Osteoblast (primary cell): Measurements from ENCODE around the gene VTI1A. TPM values are rescaled to one million over a fixed set of nuclear protein-coding genes. Genes with fewer than 3 reads are reported as not detected.

Source experiments
- DNase-seq: peaks from one replicate; pipeline ENCODE4 v3.0.0; 2011; ENCODE audit warnings: low spot score, mixed read lengths; ENCODE audit not compliant: insufficient read length; ENCODE audit errors: missing footprints
- H2AFZ ChIP-seq: 2 replicates; pipeline ENCODE4 v1.6.0; 2011; ENCODE audit warnings: mild to moderate bottlenecking, low read length
- H3K27ac ChIP-seq: 2 replicates; pipeline ENCODE4 v1.5.1; 2011; ENCODE audit warnings: mild to moderate bottlenecking, low read depth, low read length, moderate library complexity
- H3K27me3 ChIP-seq: 2 replicates; pipeline ENCODE4 v1.6.0; 2012; ENCODE audit warnings: mild to moderate bottlenecking, control low read depth, inconsistent platforms, low read length, moderate library complexity; ENCODE audit not compliant: insufficient read depth
- H3K36me3 ChIP-seq: 2 replicates; pipeline ENCODE4 v1.5.1; 2011; ENCODE audit warnings: mild to moderate bottlenecking, low read length, control low read depth, moderate library complexity; ENCODE audit not compliant: insufficient read depth
- H3K4me1 ChIP-seq: 2 replicates; pipeline ENCODE4 v1.5.1; 2011; ENCODE audit warnings: mild to moderate bottlenecking, low read length, control low read depth, moderate library complexity; ENCODE audit not compliant: insufficient read depth
- H3K4me2 ChIP-seq: 2 replicates; pipeline ENCODE4 v1.6.0; 2011; ENCODE audit warnings: mild to moderate bottlenecking, low read length; ENCODE audit not compliant: insufficient read depth
- H3K4me3 ChIP-seq: fragments of 200-600 bp; sonication (generic); 3 replicates; pipeline ENCODE4 v1.5.1; 2012; ENCODE audit warnings: mild to moderate bottlenecking, low read length, inconsistent platforms; ENCODE audit not compliant: insufficient read depth
- H3K79me2 ChIP-seq: 2 replicates; pipeline ENCODE4 v1.6.0; 2012; ENCODE audit warnings: mild to moderate bottlenecking, low read length, control low read depth, inconsistent platforms; ENCODE audit not compliant: insufficient read depth
- H3K9me3 ChIP-seq: 2 replicates; pipeline ENCODE4 v1.5.1; 2011; ENCODE audit warnings: low read depth, low read length, control low read depth
- H4K20me1 ChIP-seq: 2 replicates; pipeline ENCODE4 v1.6.0; 2012; ENCODE audit warnings: mild to moderate bottlenecking, low read length, control low read depth; ENCODE audit not compliant: insufficient read depth
- CTCF ChIP-seq: IDR thresholded peaks from 2 replicates; pipeline ENCODE4 v1.5.1; 2011; ENCODE audit warnings: mild to moderate bottlenecking, low read depth, low read length, moderate library complexity; ENCODE audit errors: extremely low read depth
- total RNA-seq: library from RNA; depleted of rRNA; stranded (reverse); fragments of >200 nt; gene quantifications from 2 replicates; pipeline ENCODE4 v1.2.3, GENCODE V29; 2012

The VTI1A gene
- total RNA-seq, 1 donor, result 34.7 TPM

DNA sequence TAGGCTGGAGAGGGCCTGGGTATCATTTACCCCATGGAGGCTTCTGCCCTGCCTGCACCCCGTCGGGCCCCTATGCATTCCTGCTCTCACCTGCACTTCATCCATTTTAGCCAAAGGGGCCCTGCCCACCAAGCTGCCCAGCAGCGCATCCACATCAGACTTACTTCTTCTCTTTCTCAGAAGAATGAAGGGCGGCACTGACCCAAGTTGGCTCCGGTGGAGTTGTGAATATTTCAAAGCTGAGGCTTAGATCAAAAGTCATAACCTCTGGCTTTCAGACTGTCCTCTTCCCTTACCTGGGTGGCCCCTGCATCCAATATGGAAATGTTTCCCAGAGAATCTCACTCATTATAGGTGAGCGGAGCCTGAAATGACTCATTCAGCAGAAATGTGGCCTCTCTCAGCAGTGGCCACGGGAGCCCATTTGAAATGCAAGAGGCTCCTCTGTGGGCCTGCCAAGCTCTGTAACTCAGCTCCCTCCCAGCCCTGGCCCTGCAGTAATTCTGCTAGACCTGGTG lies 385.4 kb downstream of the VTI1A start:
- Histone ChIP-seq H3K27ac (no peak overlapping the region), H3K9me3 (no peaks in the 10 kb centered on the region), H3K4me3 (no peak overlapping the region), H3K4me2 (no peak overlapping the region), H3K4me1 (no peaks in the 10 kb centered on the region), H3K27me3 (peaks cover 3% of the 10 kb centered on the region), H3K36me3 (no peaks in the 10 kb centered on the region), H4K20me1 (peaks cover 2% of the 10 kb centered on the region), H2AFZ (no peak overlapping the region), H3K79me2 (no peaks in the 10 kb centered on the region)
- no peak for DNase-seq
- no peak for TF ChIP-seq CTCF

DNA sequence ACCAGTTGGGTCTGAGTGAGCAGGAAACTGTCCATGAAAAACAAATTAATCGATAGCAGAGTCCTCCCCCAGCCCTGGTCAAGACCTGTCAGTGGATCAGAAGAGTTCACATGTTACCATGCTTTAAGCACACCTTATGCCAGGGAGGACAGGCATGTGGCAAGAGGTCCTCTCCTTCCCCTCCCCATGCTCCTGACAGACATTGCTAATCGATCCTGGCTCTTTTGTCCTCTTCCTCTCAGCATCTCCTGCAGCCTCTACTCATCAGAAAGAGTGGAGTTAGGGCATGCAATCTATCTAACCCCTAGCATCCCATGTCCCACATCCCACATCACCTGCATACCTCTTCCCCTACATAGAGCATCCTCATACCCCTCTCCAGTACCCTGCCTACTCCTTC lies 385.9 kb downstream of the VTI1A start:
- Histone ChIP-seq H4K20me1 (peaks cover 2% of the 10 kb centered on the region), H3K36me3 (no peaks in the 10 kb centered on the region), H3K79me2 (no peaks in the 10 kb centered on the region), H3K27ac (no peak overlapping the region), H3K4me2 (no peak overlapping the region), H3K9me3 (no peaks in the 10 kb centered on the region), H2AFZ (no peak overlapping the region), H3K4me1 (no peaks in the 10 kb centered on the region), H3K27me3 (peaks cover 3% of the 10 kb centered on the region), H3K4me3 (no peak overlapping the region)
- TF ChIP-seq CTCF, result no peak
- DNase-seq, result no peak

GRCh38 chr10:112834751-112835181 lies 387.8 kb downstream of the VTI1A start:
- Histone ChIP-seq H3K36me3 (no peaks in the 10 kb centered on the region), H4K20me1 (peaks cover 2% of the 10 kb centered on the region), H3K9me3 (no peaks in the 10 kb centered on the region), H3K4me2 (no peak overlapping the region), H3K4me1 (no peaks in the 10 kb centered on the region), H3K4me3 (no peak overlapping the region), H3K79me2 (no peaks in the 10 kb centered on the region), H3K27ac (no peak overlapping the region), H2AFZ (no peak overlapping the region), H3K27me3 (peaks cover 6% of the 10 kb centered on the region)
- no peak for TF ChIP-seq CTCF
- no peak for DNase-seq

- Histone ChIP-seq H3K27me3 (peaks cover 6% of the 10 kb centered on the region), H3K4me3 (no peak overlapping the region), H3K9me3 (no peaks in the 10 kb centered on the region), H3K79me2 (no peaks in the 10 kb centered on the region), H3K27ac (no peak overlapping the region), H2AFZ (no peak overlapping the region), H3K4me1 (no peaks in the 10 kb centered on the region), H3K4me2 (no peak overlapping the region), H4K20me1 (peaks cover 2% of the 10 kb centered on the region), H3K36me3 (no peaks in the 10 kb centered on the region)
- DNase-seq, result no peak
- no peak for TF ChIP-seq CTCF
Measured at GRCh38 chr10:112835217-112835715, 388.3 kb downstream of the VTI1A start.
